Inferior parietal cortex (tissue), 1 donor: Measurements from ENCODE around the gene ZMIZ1.

Experiments
- DNase-seq: peaks from one replicate; pipeline ENCODE4 v3.0.0-alpha.2; 2016; ENCODE audit errors: extremely low spot score

Gene ZMIZ1

DNA sequence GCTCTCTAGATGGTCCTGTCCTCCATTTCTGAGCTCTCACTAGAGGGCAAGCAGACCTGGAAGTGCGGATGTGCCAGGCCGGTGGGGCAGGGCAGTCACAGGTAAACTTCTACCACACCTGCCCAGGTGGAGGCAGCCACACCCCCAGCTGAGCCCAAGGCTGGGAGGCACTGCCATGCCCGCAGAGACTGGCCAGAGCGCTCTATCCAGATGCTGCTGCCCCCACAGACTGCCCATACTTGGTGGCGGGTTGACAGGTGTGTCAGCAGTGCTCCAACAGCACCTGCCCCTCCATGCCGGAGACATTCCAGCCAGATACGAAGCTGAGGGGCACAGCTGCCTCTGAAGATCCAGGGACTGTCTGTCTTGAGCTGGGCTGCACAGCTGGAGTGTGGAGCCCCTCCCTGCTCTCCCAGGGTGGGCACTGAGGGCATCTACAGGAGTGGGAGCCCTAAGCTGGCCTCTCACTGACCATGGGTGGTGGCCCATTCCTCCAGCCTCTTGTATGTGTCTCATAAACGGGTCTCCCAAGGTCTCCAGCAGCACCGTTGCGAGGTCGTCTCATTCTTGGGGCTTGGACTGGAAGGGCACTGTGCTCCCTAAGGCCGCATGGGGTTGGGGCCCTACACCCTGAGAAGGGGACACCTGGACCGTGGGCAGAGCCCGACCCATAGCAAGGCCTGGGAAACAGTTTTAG lies 240.4 kb downstream of the ZMIZ1 start:
- no peak for DNase-seq

DNA sequence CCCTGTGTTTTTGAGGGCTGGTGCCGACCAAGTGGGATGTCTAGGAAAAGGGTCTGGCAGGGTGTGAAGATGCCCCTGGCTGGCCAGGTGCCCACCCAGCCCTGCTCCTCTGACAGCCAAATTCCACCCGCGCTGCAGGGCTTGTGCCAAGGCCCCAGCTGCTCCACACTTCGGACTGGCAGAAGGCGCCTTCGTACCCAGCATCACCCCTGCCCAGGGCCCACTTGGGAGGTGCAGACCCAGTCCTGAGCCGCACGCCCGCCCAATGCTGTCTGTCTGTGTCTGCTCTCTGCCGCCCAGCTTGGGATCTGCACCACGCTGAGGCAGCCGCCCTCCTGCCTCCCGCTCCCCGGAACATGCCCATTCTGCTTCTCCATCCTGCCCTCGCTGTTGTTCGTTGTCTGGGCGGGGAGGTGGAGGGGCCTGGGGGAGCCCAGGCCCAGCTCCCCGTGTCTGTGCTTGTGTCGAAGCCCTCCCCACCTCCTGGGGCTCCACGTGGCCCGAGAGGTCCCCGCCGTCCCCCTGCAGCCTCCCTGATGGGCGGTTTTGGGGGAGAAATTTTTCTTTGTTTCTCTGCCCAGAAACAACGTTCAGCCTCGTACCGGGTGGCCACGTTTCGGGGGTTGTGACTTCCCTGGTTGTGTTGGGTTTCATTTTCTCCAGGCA lies 241.6 kb downstream of the ZMIZ1 start:
- DNase-seq: no peak

- no peak for DNase-seq
These were observed 242.3 kb downstream of the ZMIZ1 start for GRCh38 chr10:79310911-79311573.

DNA sequence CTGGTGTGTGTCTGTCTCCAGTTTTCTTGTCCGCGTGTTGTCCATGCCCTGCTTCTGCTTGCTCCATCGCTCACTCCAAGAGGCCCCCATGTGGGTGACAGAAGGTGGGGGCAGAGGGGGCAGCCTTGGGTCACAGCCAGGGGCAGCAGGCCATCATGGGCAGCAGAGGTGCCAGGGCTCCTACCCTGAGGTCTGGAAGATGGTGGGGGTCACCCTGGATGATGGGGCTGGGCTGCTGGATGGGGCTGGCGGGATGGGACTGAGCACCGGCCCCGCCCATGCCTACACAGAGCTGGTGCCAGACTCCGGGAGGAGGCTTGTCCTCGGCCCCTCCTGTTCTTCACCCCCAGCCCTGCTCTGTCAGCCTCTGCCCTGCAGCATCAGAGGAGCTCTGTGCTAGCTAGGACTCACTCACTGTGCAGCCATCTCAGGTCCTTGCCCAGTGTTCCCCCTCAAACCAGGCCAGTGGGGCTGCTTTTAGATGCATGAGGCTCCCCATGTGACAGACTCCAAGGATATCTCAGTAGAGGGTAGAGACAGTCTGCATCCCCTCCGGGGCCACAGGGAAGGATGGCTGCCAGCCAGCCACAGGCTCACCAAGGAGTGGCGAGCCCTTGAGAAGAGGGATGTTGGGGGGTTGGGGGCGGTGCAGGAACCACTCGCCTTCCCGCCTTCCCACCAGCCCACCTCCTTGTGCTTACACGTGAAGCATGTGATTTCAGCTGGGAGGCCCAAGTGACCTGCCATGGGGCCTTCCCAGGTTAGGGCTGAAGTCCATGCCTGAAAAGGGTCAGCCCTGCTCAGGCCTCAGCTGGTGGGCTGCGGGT lies 243.0 kb downstream of the ZMIZ1 start:
- no peak for DNase-seq

DNA sequence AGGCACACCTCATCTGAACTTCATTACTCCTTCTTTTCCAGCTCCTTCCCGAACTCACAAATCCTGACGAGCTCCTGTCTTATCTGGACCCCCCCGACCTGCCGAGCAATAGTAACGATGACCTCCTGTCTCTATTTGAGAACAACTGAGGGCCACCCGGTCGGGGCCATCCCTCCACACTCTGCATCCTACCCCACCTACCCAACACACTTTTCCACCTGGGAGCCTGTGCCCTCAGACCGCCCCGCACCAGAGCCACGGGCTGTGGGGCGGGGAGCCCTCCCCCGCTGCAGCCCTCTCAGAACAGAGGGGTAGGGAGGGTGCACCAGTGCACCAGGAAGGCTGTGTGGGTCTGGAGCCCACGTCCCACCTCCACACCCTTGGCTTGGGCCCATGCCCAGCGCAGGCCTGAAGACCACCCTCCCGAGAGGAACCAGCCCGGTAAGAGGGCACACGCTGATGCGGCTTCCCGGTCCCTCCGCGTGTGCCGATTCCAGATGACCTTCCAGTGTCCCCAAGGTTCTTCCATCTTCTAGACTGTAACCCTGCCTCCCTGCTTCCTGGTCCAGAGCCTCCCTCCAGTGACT lies 243.9 kb downstream of the ZMIZ1 start:
- no peak for DNase-seq

DNA sequence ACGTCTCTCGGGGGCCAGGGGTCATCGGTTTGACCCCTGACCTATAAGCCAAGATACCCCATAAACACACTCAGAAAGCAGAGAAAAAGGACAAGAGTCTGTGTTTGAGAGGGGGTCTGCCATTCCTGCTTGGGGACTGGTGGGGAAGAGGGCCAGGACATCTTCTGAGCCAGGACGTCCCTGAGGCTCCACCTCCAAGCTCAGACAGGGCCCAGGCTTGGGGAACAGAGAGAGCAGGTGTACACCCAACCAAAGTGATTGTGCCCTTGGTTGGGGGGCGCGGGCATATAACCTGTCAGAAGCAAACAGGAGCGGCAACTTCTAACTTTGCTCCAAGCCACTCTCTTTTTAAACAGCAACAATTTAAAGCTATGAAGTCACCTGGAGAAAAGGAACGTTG lies 244.6 kb downstream of the ZMIZ1 start:
- DNase-seq: no peak

DNA sequence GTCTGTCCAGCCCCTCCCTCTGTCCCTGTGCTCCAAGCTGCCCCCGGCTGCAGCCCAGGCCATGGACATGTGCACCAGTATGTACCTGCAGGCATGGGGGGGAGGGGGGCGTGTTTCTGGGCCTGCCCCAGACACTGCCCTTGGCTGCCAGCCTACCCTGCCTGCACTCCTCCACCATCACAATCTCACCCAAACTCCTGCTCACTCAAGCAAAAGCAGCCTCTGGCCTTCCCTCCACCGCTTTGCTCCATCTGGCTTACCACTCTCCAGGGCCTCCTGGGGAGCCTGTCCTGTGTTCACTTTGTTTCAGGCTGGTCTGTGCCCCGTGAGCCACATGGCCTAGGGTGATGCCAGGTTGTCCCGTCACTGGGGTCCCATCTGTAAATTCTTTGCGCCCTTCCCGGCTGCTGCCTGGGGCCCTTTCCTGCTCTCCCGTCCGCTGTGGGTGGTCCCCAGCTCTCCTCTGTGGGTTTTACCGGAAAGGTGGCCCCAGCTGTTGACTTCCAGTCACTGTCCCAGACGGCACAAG lies 245.2 kb downstream of the ZMIZ1 start:
- DNase-seq: no peak

- no peak for DNase-seq
These were observed 246.2 kb downstream of the ZMIZ1 start for GRCh38 chr10:79314761-79315601.

DNA sequence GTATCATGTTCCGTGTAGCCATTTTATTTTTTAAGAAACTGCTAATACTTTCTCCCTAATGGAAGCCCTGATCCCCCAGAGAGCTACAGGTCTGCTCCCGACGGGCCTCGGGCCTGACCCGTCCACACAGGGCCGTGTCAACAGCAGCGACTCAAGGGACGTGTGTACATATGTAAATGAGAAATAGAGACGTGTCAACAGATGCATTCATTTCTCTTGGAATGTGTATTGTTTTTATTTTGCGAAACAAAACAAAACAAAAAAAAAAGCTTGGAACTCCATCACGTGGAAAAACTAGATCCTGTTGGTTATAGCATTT lies 246.8 kb downstream of the ZMIZ1 start:
- DNase-seq: no peak

GRCh38 chr10:79316671-79317431 lies 248.1 kb downstream of the ZMIZ1 start:
- DNase-seq: no peak

- no peak for DNase-seq
These were observed 249.6 kb downstream of the ZMIZ1 start for GRCh38 chr10:79318369-79318768.

DNA sequence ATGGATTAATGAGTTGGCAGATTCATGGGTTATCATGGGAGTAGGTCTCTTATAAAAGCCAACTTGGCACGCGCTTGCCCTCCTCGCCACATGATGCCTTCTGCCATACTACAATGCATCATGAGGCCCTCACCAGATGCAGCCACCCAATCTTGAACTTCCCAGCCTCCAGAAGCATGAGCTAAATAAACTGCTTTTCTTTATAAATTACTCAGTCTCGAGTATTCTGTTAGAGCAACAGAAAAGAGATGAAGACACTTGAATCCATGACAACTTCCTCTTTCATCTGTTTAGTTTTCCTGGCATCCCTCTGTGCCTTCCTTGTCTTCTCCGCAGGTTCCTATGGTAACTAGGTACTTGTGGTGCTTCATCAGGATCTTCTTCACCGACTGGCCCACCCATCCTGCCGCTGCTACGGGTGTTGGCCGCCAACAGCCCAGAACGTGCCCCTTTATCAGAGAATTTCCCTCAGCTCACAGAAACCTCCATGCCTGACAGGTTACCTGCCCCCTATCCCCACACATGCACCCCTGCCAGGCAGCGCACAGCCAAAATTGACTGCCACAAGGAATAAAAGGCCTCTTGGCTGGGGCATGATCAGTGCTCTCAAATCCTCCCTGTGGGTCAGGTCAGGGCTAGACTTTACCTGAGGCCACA lies 250.5 kb downstream of the ZMIZ1 start:
- no peak for DNase-seq

DNA sequence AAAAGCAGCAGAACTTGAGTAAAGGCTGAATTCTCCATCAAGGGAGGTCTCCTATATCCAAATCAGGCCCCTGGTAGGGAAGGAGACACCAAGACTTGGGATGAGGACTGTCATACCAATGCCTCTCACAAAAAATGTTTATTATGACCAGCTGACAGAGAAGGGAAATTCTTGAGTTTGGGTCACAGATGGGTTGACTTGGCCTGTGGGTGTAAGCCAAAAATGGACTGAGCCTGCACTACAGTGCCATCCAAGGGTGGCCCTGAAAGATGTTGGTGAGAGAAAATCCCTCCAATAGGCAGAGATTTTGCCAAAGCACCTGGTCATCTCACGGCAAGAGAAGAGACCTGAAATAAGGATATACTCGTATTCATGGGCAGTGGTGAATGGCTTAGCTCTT lies 251.6 kb downstream of the ZMIZ1 start:
- DNase-seq: no peak

- DNase-seq: no peak
These were observed 252.2 kb downstream of the ZMIZ1 start for GRCh38 chr10:79320820-79321493.

DNA sequence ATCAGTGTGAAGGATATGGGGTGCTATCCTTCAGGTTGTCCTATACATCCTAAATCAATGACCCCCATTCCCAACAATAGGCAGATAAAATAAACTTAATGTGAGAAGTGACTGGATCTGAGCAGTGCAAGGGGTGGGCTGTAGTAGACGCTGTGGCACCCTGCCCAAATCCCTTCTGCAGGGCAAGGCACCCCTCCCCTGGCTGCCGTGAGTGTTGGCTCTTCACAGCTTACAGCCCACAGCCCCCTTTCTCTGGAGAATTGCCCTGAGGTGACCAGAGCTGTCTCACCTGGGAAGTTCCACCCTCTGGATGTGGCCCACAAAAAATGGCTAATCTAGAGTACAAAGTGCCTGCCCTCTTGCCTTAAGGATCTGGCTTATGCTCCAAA lies 252.7 kb downstream of the ZMIZ1 start:
- DNase-seq: no peak

DNA sequence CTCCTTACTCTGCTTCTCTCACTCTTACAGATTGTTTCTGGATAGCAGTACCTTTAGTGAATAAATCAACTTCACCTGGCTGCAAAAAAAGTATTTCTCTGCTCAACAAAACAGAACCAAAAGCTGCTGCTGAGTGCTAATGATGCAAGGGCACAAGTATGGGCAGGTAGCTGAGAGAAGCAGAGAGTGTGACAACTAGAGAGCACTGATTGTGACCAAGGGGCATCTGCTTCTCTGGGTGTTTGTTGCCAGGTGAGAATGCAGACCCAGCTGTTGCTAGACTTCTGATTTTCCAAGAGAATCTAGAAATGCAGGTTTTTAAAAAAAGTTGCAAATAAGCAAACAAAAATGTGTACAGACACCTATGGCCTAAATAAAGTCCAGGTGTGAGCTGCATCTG lies 253.2 kb downstream of the ZMIZ1 start:
- DNase-seq: no peak

- DNase-seq: no peak
These were observed 254.1 kb downstream of the ZMIZ1 start for GRCh38 chr10:79322616-79323543.

DNA sequence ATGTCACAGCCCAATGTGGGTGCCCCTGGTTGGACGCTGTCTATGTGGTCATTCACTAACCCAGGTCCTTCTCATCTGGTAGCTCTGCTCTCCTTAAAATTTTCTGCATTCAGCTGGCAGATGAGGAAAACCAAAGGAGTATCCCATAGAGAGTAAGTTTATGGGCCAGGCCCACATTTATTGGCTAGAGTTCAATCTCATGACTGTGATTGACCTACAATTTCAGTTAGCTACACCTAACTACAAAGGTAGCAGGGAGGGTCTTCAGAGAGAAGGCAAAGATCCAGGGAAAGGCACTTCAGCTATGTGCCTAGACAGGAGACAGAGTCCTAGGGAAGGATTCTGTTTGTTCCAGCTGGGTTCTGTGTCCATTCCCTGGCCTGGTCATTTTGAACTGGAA lies 254.8 kb downstream of the ZMIZ1 start:
- DNase-seq: no peak
